HUES64 (cell line): Measurements from ENCODE around the gene LIN52.

Experiments
- H3K27ac ChIP-seq: 2 replicates; pipeline ENCODE4 v1.7.0; 2013; ENCODE audit warnings: low read depth, low read length, inconsistent platforms
- H3K27me3 ChIP-seq: 2 replicates; pipeline ENCODE4 v1.6.1; 2013; ENCODE audit warnings: mild to moderate bottlenecking, low read length; ENCODE audit not compliant: insufficient read depth
- H3K36me3 ChIP-seq: 2 replicates; pipeline ENCODE4 v1.6.1; 2013; ENCODE audit warnings: mild to moderate bottlenecking, low read length; ENCODE audit not compliant: insufficient read depth
- H3K4me1 ChIP-seq: 2 replicates; pipeline ENCODE4 v1.6.1; 2013; ENCODE audit warnings: mild to moderate bottlenecking, low read length, moderate library complexity; ENCODE audit not compliant: insufficient read depth
- H3K4me3 ChIP-seq: 2 replicates; pipeline ENCODE4 v1.5.1; 2013; ENCODE audit warnings: mild to moderate bottlenecking, low read length, moderate library complexity
- H3K9ac ChIP-seq: 2 replicates; pipeline ENCODE4 v1.6.1; 2013; ENCODE audit warnings: mild to moderate bottlenecking, low read depth, low read length
- H3K9me3 ChIP-seq: 2 replicates; pipeline ENCODE4 v1.6.1; 2013; ENCODE audit warnings: low read depth, low read length; ENCODE audit not compliant: insufficient read depth
- WGBS: fragments of 150-250, 120-280 bp; methylation state at CpG from one replicate; pipeline ENCODE4 v1.1.7; 2013; ENCODE audit warnings: missing lambda C conversion rate; 5-methylcytosine and 5-hydroxymethylcytosine counted together

LIN52 gene

GRCh38 chr14:74246542-74246941 is 161.8 kb downstream of the LIN52 start:
- Histone ChIP-seq H3K9me3 (no peaks in the 10 kb centered on the region), H3K4me1 (peaks cover 17% of the 10 kb centered on the region), H3K9ac (no peak overlapping the region), H3K27me3 (peaks cover 55% of the 10 kb centered on the region), H3K27ac (no peak overlapping the region), H3K36me3 (no peaks in the 10 kb centered on the region), H3K4me3 (no peak overlapping the region)
- 61% methylated on average over 8 of the region's 8 CpGs for WGBS

GRCh38 chr14:74248017-74248416 is 163.3 kb downstream of the LIN52 start:
- Histone ChIP-seq H3K9me3 (no peaks in the 10 kb centered on the region), H3K4me3 (no peak overlapping the region), H3K27ac (no peak overlapping the region), H3K36me3 (no peaks in the 10 kb centered on the region), H3K4me1 (peaks cover 9% of the 10 kb centered on the region), H3K9ac (no peak overlapping the region), H3K27me3 (peaks cover 46% of the 10 kb centered on the region)
- 66% methylated on average over 6 of the region's 6 CpGs for WGBS

GRCh38 chr14:74249433-74250375 is 164.9 kb downstream of the LIN52 start:
- WGBS, result 85% methylated on average over 11 of the region's 12 CpGs
- no peaks in the 10 kb centered on the region for H3K36me3 ChIP-seq

More at GRCh38 chr14:74249433-74250375, 164.9 kb downstream of the LIN52 start:
- H3K27ac ChIP-seq, result no peak overlapping the region
- H3K27me3 ChIP-seq, result peaks cover 31% of the 10 kb centered on the region
- H3K4me1 ChIP-seq, result peaks cover 8% of the 10 kb centered on the region
- no peaks in the 10 kb centered on the region for H3K9me3 ChIP-seq
- H3K4me3 ChIP-seq, result no peak overlapping the region
- no peak overlapping the region for H3K9ac ChIP-seq
